ENCODE results near the gene SSRP1.
A peak's percentile ranks its signal among the peaks of the same experiment; 100 is the strongest.

SSRP1 gene

DNA sequence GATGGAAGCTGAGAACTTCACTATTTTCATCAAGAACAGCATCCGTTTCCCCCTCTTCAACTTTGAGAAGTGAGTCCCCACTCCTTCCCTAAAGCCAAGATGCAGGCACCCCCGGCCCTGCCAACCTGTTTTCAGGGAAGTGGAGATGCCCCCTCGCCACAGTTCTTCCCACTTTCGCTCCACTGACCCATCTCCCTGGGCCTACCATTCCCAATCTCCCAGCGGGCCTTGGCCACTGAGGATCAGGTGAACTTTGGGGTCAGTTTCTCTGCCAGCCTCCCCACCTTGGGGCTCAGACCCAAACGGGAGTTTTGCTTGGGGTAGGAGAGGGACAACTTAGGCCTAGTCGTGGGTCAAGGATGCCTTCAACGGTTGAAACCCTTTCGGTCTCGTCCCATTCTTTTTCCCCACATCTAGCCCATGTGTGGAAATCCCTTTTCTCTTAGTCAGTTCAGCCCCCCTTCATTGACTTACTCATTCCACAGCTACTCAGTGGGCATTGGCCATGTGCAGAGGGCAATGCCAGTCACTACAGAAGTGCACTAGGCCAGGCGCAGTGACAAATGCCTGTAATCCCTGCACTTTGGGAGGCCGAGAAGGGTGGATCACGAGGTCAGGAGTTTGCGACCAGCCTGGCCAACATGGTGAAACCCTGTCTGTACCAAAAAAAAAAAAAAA lies 13.1 kb upstream of the SSRP1 start:
- WGBS, result 90% methylated on average over 14 of the region's 14 CpGs

DNA sequence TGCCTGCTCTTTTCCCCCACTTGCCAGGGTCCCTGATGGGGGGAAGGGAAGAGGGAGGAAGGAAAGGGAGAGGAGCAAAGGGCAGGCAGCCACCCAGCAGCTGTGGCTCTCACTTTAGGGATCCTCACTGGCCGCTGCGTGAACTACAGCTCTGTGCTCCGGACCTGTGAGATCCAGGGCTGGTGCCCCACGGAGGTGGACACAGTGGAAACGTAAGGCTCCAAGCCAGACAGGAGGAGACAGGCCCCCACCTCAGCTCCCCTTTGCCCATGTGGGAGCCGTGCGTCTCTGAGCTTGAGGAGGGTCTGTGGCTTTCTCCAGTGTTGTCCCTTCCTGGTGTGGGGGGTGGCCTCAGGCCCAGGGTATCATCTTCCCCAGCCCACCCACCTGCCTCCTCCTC lies 12.4 kb upstream of the SSRP1 start:
- Histone ChIP-seq H3K9me3 (ENCODE audit: control insufficient read depth, low read length) (peaks cover 12% of the 10 kb centered on the region), H4K91ac (ENCODE audit: low read length) (peak overlapping the region; percentile 4)

More for the DNA sequence above, 13.1 kb upstream of the SSRP1 start:
- peaks cover 3% of the 10 kb centered on the region for H3K4me1 ChIP-seq (ENCODE audit: control insufficient read depth, insufficient read depth, low read depth, low read length)
- no peak overlapping the region for H3K4ac ChIP-seq (ENCODE audit: low read depth in 1 of 2, low read length in 2 of 2)
- H3K27ac ChIP-seq (ENCODE audit: low read length, poor library complexity, severe bottlenecking), result no peak overlapping the region
- H4K8ac ChIP-seq (ENCODE audit: low read length), result no peak overlapping the region
- peaks cover 0 to 36% of the 10 kb centered on the region in 2 experiments for H3K27me3 ChIP-seq (ENCODE audit: control insufficient read depth in 1 of 2, insufficient read depth in 1 of 2, low read length in 2 of 2)
- no peak overlapping the region for H3K4me2 ChIP-seq (ENCODE audit: low read length, poor library complexity, severe bottlenecking)
- no peak overlapping the region for H3K14ac ChIP-seq (ENCODE audit: low read length in 2 of 2)
- H3K9ac ChIP-seq (ENCODE audit: low read length), result no peak overlapping the region
- H3K23ac ChIP-seq (ENCODE audit: low read length in 2 of 2), result no peak overlapping the region
- no peak overlapping the region for H2BK5ac ChIP-seq (ENCODE audit: low read depth, low read length, poor library complexity, severe bottlenecking)
- H2BK120ac ChIP-seq (ENCODE audit: low read depth, low read length), result no peak overlapping the region
- H2AK5ac ChIP-seq (ENCODE audit: low read length, severe bottlenecking), result no peak overlapping the region
- H3K18ac ChIP-seq (ENCODE audit: low read depth in 1 of 2, low read length in 2 of 2), result no peak overlapping the region
- no peak for DNase-seq
- peaks cover 12% of the 10 kb centered on the region for H3K9me3 ChIP-seq (ENCODE audit: control insufficient read depth, low read length)
- no peak overlapping the region for H3K4me3 ChIP-seq (ENCODE audit: insufficient read depth in 1 of 2, low read depth in 1 of 2, low read length in 2 of 2)
- H2BK12ac ChIP-seq (ENCODE audit: low read length in 2 of 2), result no peak overlapping the region
- no peak overlapping the region for H2AFZ ChIP-seq (ENCODE audit: low read depth, low read length)
- no peaks in the 10 kb centered on the region for H3K36me3 ChIP-seq (ENCODE audit: control insufficient read depth in 1 of 2, insufficient read depth in 2 of 2, low read depth in 1 of 2, low read length in 2 of 2)
- no peak overlapping the region for H4K91ac ChIP-seq (ENCODE audit: low read length)
- H3K79me1 ChIP-seq (replicated peaks; ENCODE audit: low read length, poor library complexity, severe bottlenecking), result no peaks in the 10 kb centered on the region
- H2BK15ac ChIP-seq (ENCODE audit: low read depth, poor library complexity, severe bottlenecking), result no peak overlapping the region

DNA sequence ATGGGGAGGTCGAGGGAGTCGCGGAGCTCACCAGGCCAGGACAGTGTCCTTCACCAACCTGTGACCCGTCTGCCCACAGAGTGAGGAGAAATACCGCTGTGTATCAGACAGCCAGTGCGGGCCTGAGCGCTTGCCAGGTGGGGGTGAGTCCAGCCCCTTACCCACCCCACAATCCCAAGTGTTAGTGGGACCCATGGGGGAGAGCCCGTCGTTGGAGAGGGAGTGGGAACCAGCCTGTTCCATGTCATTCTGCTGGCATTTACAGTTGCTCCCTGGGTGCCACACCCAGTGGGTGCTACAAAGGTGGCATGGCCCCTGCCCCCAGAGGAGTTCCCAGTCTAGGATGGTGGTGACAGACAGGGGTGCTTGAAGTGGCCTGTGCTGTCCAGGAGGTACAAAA lies 11.6 kb upstream of the SSRP1 start:
- H3K4me1 ChIP-seq (ENCODE audit: control insufficient read depth, insufficient read depth, low read depth, low read length), result peaks cover 3% of the 10 kb centered on the region
- no peak for DNase-seq
- H2AK5ac ChIP-seq (ENCODE audit: low read length, severe bottlenecking), result no peak overlapping the region
- no peak overlapping the region for H3K4me3 ChIP-seq (ENCODE audit: insufficient read depth in 1 of 2, low read depth in 1 of 2, low read length in 2 of 2)
- H3K36me3 ChIP-seq (ENCODE audit: control insufficient read depth in 1 of 2, insufficient read depth in 2 of 2, low read depth in 1 of 2, low read length in 2 of 2), result no peaks in the 10 kb centered on the region
- no peak overlapping the region for H3K14ac ChIP-seq (ENCODE audit: low read length in 2 of 2)
- no peak overlapping the region for H2BK12ac ChIP-seq (ENCODE audit: low read length in 2 of 2)
- H2AFZ ChIP-seq (ENCODE audit: low read depth, low read length), result no peak overlapping the region
- H3K23ac ChIP-seq (ENCODE audit: low read length in 2 of 2), result no peak overlapping the region
- H3K27ac ChIP-seq (ENCODE audit: low read length, poor library complexity, severe bottlenecking), result no peak overlapping the region
- H3K18ac ChIP-seq (ENCODE audit: low read depth in 1 of 2, low read length in 2 of 2), result no peak overlapping the region
- H4K91ac ChIP-seq (ENCODE audit: low read length), result no peak overlapping the region
- no peak overlapping the region for H2BK120ac ChIP-seq (ENCODE audit: low read depth, low read length)
- no peak overlapping the region for H3K4ac ChIP-seq (ENCODE audit: low read depth in 1 of 2, low read length in 2 of 2)
- H4K8ac ChIP-seq (ENCODE audit: low read length), result no peak overlapping the region
- peaks cover 12% of the 10 kb centered on the region for H3K9me3 ChIP-seq (ENCODE audit: control insufficient read depth, low read length)
- H2BK15ac ChIP-seq (ENCODE audit: low read depth, poor library complexity, severe bottlenecking), result no peak overlapping the region
- no peaks in the 10 kb centered on the region for H3K79me1 ChIP-seq (replicated peaks; ENCODE audit: low read length, poor library complexity, severe bottlenecking)
- H3K9ac ChIP-seq (ENCODE audit: low read length), result no peak overlapping the region
- H2BK5ac ChIP-seq (ENCODE audit: low read depth, low read length, poor library complexity, severe bottlenecking), result no peak overlapping the region
- peaks cover 0 to 22% of the 10 kb centered on the region in 2 experiments for H3K27me3 ChIP-seq (ENCODE audit: control insufficient read depth in 1 of 2, insufficient read depth in 1 of 2, low read length in 2 of 2)
- no peak overlapping the region for H3K4me2 ChIP-seq (ENCODE audit: low read length, poor library complexity, severe bottlenecking)
- WGBS, result 94% methylated on average over 7 of the region's 9 CpGs

More for the DNA sequence above, 12.4 kb upstream of the SSRP1 start:
- Histone ChIP-seq H3K4me2 (ENCODE audit: low read length, poor library complexity, severe bottlenecking) (no peak overlapping the region), H3K18ac (ENCODE audit: low read depth in 1 of 2, low read length in 2 of 2) (no peak overlapping the region), H3K4me3 (ENCODE audit: insufficient read depth in 1 of 2, low read depth in 1 of 2, low read length in 2 of 2) (no peak overlapping the region), H4K8ac (ENCODE audit: low read length) (no peak overlapping the region), H3K36me3 (ENCODE audit: control insufficient read depth in 1 of 2, insufficient read depth in 2 of 2, low read depth in 1 of 2, low read length in 2 of 2) (no peaks in the 10 kb centered on the region), H2BK120ac (ENCODE audit: low read depth, low read length) (no peak overlapping the region), H2BK5ac (ENCODE audit: low read depth, low read length, poor library complexity, severe bottlenecking) (no peak overlapping the region), H3K4me1 (ENCODE audit: control insufficient read depth, insufficient read depth, low read depth, low read length) (peaks cover 3% of the 10 kb centered on the region), H2BK15ac (ENCODE audit: low read depth, poor library complexity, severe bottlenecking) (no peak overlapping the region), H2AK5ac (ENCODE audit: low read length, severe bottlenecking) (no peak overlapping the region), H3K9ac (ENCODE audit: low read length) (no peak overlapping the region), H3K14ac (ENCODE audit: low read length in 2 of 2) (no peak overlapping the region), H2BK12ac (ENCODE audit: low read length in 2 of 2) (no peak overlapping the region), H3K27me3 (ENCODE audit: control insufficient read depth in 1 of 2, insufficient read depth in 1 of 2, low read length in 2 of 2) (peaks cover 0 to 29% of the 10 kb centered on the region in 2 experiments), H3K27ac (ENCODE audit: low read length, poor library complexity, severe bottlenecking) (no peak overlapping the region), H3K4ac (ENCODE audit: low read depth in 1 of 2, low read length in 2 of 2) (no peak overlapping the region), H2AFZ (ENCODE audit: low read depth, low read length) (no peak overlapping the region), H3K23ac (ENCODE audit: low read length in 2 of 2) (no peak overlapping the region), H3K79me1 (replicated peaks; ENCODE audit: low read length, poor library complexity, severe bottlenecking) (no peaks in the 10 kb centered on the region)
- WGBS, result 76% methylated on average over 3 of the region's 7 CpGs
- no peak for DNase-seq

DNA sequence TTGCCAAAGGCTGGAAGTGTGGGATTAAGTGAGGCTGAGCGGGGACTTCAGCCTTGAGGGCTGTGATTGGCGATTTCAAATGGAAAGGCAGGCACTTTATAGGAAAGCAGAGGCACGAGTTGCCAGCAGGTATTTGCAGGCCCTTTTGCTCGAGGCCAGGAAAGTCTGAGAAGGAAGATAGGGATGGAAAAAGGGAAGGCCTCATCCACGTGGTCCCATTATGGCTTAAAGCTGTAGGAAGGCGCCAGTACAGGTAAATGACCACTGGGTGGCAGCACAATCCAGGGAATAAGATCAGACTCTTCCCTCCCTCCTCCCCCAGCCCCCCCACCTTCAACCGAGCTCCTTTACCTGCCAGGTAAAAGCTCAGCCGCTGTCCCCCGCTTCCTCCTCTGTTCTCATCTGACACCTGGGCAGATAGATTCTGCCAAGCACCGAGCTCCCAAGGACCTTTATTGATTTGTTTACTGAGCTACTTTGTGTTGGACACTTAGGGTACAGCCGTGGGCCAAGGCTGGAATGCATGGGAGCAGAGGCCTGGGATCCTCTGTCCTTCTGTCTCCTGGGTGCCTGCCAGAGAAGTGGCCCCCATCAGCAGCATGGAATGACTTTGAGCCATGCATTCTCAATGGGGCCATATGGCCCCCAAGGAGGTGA lies 10.0 kb upstream of the SSRP1 start:
- Histone ChIP-seq H3K4me1 (ENCODE audit: control insufficient read depth, insufficient read depth, low read depth, low read length) (peaks cover 3% of the 10 kb centered on the region), H3K14ac (ENCODE audit: low read length in 2 of 2) (no peak overlapping the region), H2AFZ (ENCODE audit: low read depth, low read length) (no peak overlapping the region), H3K9me3 (ENCODE audit: control insufficient read depth, low read length) (no peaks in the 10 kb centered on the region), H4K8ac (ENCODE audit: low read length) (peak overlapping the region; percentile 20), H3K4me2 (ENCODE audit: low read length, poor library complexity, severe bottlenecking) (no peak overlapping the region), H3K9ac (ENCODE audit: low read length) (peak overlapping the region; percentile 57), H2BK15ac (ENCODE audit: low read depth, poor library complexity, severe bottlenecking) (no peak overlapping the region), H2AK5ac (ENCODE audit: low read length, severe bottlenecking) (no peak overlapping the region), H2BK120ac (ENCODE audit: low read depth, low read length) (no peak overlapping the region), H3K18ac (ENCODE audit: low read depth in 1 of 2, low read length in 2 of 2) (no peak overlapping the region), H3K27ac (ENCODE audit: low read length, poor library complexity, severe bottlenecking) (no peak overlapping the region), H3K79me1 (replicated peaks; ENCODE audit: low read length, poor library complexity, severe bottlenecking) (no peaks in the 10 kb centered on the region), H3K4ac (ENCODE audit: low read depth in 1 of 2, low read length in 2 of 2) (no peak overlapping the region), H2BK12ac (ENCODE audit: low read length in 2 of 2) (no peak overlapping the region), H4K91ac (ENCODE audit: low read length) (no peak overlapping the region), H2BK5ac (ENCODE audit: low read depth, low read length, poor library complexity, severe bottlenecking) (no peak overlapping the region), H3K27me3 (ENCODE audit: control insufficient read depth in 1 of 2, insufficient read depth in 1 of 2, low read length in 2 of 2) (peaks cover 0 to 29% of the 10 kb centered on the region in 2 experiments), H3K23ac (ENCODE audit: low read length in 2 of 2) (no peak overlapping the region), H3K4me3 (ENCODE audit: insufficient read depth in 1 of 2, low read depth in 1 of 2, low read length in 2 of 2) (no peak overlapping the region), H3K36me3 (ENCODE audit: control insufficient read depth in 1 of 2, insufficient read depth in 2 of 2, low read depth in 1 of 2, low read length in 2 of 2) (no peaks in the 10 kb centered on the region)
- DNase-seq, result peak; percentile 72
- WGBS, result 22% methylated on average over 10 of the region's 11 CpGs
